Measurements from ENCODE around the gene NYAP2. TPM values are rescaled to one million over a fixed set of nuclear protein-coding genes. Genes with fewer than 3 reads are reported as not detected.

NYAP2 gene
- total RNA-seq, 2 donors from 2014 or later, result 0.52 TPM; not detected in 1

DNA sequence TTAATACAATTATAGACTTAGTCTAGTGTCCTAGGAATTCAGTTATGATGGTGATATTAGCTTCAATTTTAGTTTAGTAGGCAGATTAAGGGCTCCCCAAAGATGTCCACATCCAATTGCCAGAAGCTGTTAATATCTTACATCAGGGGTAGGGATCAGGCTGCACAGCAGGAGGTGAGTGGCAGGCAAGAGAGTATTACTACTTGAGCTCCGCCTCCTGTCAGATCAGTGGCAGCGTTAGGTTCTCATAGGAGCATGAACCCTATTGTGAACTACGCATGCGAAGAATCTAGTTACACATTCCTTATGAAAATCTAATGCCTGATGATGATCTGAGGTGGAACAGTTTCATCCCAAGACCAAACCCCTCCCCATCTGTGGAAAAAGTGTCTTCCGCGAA, 54.9 kb downstream of the NYAP2 start:
- Histone ChIP-seq H3K4me3 (no peak overlapping the region), H3K27me3 (no peaks in the 10 kb centered on the region)
- no peak for ATAC-seq

DNA sequence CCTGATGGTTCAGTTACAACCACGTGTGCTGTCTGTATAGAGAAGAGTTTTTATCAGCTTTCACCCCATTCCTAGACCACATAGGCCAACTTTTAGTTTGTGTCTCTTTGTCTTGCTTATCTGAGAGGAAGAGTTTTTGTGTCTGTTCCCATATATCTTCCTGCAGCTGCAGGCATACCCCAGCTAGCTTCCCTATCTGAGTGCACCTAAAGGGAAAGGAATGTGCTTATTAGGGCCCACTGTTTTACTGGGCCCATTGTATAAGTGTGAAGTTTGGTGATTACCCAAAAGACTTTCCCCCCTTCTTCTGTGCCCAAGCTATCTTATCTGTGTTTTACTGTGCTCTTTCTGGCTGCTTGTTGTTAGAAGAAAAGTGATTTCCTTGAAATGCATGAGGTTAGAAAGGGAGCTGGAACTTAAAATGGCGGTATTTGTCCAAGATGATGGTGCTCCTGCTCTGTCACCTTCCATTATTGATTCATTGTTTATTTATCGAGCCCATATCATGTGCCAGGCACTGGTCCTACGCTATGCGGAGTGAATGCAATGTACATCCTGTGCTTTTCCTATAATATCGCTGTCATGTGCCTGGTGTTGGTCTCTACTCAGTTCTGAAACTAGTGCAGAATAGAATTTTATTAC, 57.2 kb downstream of the NYAP2 start:
- H3K36me3 ChIP-seq (replicated peaks in 1 of 2; ENCODE audit: insufficient read depth in 1 of 2, low read depth in 2 of 2), result no peaks in the 10 kb centered on the region
- ATAC-seq, result no peak
- no peaks in the 10 kb centered on the region for H3K27me3 ChIP-seq
- no peak for DNase-seq
- WGBS, 2 donors, result 77 to 84% methylated on average over 6 of the region's 6 CpGs
- no peak overlapping the region for H3K4me3 ChIP-seq
- TF ChIP-seq POLR2A (IDR thresholded peaks at IDR 0.05), result no peak
- TF ChIP-seq, protein P1, sequence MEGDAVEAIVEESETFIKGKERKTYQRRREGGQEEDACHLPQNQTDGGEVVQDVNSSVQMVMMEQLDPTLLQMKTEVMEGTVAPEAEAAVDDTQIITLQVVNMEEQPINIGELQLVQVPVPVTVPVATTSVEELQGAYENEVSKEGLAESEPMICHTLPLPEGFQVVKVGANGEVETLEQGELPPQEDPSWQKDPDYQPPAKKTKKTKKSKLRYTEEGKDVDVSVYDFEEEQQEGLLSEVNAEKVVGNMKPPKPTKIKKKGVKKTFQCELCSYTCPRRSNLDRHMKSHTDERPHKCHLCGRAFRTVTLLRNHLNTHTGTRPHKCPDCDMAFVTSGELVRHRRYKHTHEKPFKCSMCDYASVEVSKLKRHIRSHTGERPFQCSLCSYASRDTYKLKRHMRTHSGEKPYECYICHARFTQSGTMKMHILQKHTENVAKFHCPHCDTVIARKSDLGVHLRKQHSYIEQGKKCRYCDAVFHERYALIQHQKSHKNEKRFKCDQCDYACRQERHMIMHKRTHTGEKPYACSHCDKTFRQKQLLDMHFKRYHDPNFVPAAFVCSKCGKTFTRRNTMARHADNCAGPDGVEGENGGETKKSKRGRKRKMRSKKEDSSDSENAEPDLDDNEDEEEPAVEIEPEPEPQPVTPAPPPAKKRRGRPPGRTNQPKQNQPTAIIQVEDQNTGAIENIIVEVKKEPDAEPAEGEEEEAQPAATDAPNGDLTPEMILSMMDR (IDR thresholded peaks at IDR 0.05), result no peak
- H3K27ac ChIP-seq, result no peak overlapping the region
- H3K4me1 ChIP-seq, result no peaks in the 10 kb centered on the region
- no peaks in the 10 kb centered on the region for H3K9me3 ChIP-seq
- intact Hi-C loops (cut with DNase I), result no loop called here

More for the DNA sequence above, 54.9 kb downstream of the NYAP2 start:
- no peaks in the 10 kb centered on the region for H3K36me3 ChIP-seq (replicated peaks in 1 of 2; ENCODE audit: insufficient read depth in 1 of 2, low read depth in 2 of 2)
- DNase-seq, result no peak
- intact Hi-C loops (cut with DNase I), result no loop called here
- TF ChIP-seq POLR2A (IDR thresholded peaks at IDR 0.05), result no peak
- TF ChIP-seq, protein P1 (IDR thresholded peaks at IDR 0.05), result no peak
- H3K27ac ChIP-seq, result no peak overlapping the region
- H3K9me3 ChIP-seq, result no peaks in the 10 kb centered on the region
- no peaks in the 10 kb centered on the region for H3K4me1 ChIP-seq
- 95% methylated on average over 6 of the region's 6 CpGs for WGBS, 2 donors

DNA sequence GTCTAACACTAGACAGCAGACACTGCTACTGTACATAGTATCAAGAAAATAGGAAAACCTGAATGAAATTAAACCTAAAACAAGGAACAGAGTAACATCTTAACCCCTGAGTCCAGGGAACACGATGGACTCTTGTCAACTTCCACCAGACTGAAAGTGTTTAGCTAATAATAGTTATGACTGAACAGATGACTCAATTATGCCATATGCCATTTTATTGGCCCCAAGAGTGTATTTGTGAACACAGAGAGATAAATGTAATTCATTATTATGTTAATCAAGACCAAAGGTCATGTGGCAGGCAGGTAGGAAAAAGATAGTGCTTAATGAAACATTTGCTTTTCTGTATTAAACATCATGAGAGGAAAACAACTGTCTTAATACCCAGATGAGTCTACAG, 58.0 kb downstream of the NYAP2 start:
- no peak for ATAC-seq
- H3K27me3 ChIP-seq, result no peaks in the 10 kb centered on the region
- TF ChIP-seq, protein P1 (IDR thresholded peaks at IDR 0.05), result no peak
- no peak for TF ChIP-seq POLR2A (IDR thresholded peaks at IDR 0.05)

DNA sequence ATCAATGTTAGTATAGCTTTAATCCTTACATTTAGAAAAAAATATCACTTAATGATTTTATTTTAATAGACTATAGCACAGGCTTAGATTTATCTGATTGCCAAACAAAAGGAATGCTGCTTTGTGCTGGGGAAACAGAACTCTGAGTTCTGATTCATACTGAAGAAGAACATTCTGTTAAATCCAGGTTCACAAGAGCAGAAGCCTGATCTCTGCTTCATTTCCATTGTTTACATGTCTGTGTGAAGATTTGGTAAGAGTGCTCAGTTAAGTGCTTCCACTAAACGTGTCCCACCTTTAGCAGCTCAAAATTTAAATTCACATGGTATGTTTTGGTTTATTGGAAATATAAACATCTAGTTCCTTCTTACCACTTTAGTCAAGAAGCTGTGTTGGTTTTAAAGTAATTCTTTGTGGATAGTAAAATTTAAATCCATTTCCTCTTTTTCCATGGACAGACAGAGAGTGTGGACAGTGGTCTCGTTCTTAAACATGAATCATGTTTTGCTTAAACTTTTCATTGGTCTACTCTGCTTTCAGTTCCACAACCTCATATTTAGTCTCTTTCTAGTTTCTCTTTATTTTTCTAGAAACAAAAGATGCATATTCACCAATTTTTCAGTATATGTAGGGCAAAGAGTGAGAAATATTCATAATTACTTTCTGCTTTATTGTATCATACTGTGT, 59.1 kb downstream of the NYAP2 start:
- Histone ChIP-seq H3K9me3 (no peaks in the 10 kb centered on the region), H3K27me3 (no peaks in the 10 kb centered on the region), H3K36me3 (replicated peaks in 1 of 2; ENCODE audit: insufficient read depth in 1 of 2, low read depth in 2 of 2) (no peaks in the 10 kb centered on the region), H3K4me1 (no peaks in the 10 kb centered on the region), H3K4me3 (no peak overlapping the region), H3K27ac (no peak overlapping the region)
- intact Hi-C loops (cut with DNase I), result no loop called here
- WGBS, 2 donors, result 47 to 66% methylated on average over 2 of the region's 2 CpGs
- no peak for TF ChIP-seq POLR2A (IDR thresholded peaks at IDR 0.05)
- TF ChIP-seq, protein P1 (IDR thresholded peaks at IDR 0.05), result no peak
- no peak for ATAC-seq
- no peak for DNase-seq

More for the DNA sequence above, 58.0 kb downstream of the NYAP2 start:
- intact Hi-C loops (cut with DNase I), result no loop called here
- no peaks in the 10 kb centered on the region for H3K4me1 ChIP-seq
- H3K4me3 ChIP-seq, result no peak overlapping the region
- H3K27ac ChIP-seq, result no peak overlapping the region
- H3K9me3 ChIP-seq, result no peaks in the 10 kb centered on the region
- WGBS, 2 donors, result 12 to 21% methylated on average over 1 of the region's 1 CpG
- no peaks in the 10 kb centered on the region for H3K36me3 ChIP-seq (replicated peaks in 1 of 2; ENCODE audit: insufficient read depth in 1 of 2, low read depth in 2 of 2)
- DNase-seq, result no peak
